Activated effector memory CD4-positive, alpha-beta T cell treated with Interleukin-2 at 50 U/mL for 16 hours (primary cell): ENCODE data around the gene DUSP5.

Source experiments
- DNase-seq: peaks from one replicate; pipeline ENCODE4 v3.0.0-alpha.2; 2020

Gene DUSP5

DNA sequence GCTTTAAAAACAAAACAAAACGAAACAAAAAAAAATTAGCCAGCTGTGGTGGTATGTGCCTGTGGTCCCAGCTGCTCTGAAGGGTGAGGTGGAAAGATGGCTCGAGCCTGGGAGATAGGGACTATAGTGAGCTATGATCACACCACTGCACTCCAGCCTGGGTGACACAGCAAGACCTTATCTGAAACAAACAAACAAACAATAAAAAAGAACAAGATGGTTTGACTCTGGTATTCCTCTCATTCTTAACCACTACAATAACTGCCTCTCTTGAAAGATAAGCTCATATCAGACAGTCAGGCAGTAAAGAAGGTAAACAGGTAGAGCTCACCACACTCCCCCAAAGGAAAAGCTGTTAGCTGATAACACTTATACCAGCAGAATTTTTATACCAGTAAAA, 14.1 kb upstream of the DUSP5 start:
- no peak for DNase-seq

DNA sequence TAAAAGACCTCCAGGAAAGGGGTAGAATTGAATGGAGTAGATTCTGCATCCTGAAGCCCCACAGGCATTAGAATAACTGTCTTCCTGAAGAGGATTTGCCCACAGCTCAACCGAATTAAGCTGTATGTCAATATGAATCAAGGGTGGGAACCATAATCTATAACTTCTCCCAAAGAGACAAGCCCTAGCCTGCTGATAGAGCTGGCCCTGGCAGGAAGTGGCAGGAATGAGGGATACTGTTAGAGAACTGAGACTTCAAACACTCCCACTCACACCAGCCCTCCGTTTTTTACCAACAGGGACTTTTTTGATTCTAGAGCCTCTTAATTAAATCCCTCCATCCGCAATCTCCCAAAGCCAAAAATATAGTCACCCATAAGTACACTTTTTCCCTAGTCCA, 12.2 kb upstream of the DUSP5 start:
- no peak for DNase-seq

DNA sequence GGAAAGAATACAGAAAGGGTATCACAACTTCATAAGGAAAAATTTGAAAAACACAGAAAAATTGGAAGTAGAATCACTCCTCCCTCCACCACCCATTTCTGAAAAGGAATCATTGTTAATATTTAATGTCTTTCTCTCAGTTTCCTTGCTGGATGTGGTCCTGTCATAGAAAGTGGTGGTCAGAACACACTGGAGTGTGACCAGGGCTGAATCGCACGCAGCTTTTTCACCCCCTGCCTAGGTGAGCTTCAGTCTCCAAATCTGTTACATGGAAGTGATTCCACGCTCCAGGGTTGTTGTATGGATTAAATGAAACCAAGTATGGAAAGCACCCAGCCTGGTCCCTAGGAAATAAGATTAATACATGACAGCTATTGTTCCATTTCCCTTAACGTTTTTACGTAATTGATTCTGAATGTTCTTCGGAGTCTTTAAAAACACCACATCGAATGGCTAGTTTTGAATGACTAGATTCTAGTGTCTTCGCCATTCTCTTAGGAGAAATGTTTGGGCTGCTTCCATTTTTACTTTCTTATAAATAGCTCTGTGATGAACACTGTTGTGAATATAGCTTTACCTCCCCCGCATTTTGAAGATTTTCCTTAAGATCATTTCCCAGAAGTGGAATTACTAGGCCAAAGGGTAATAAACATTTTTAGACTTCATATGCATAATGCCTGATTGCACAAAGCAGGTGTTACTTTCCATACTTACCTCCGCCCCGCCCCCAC, 10.9 kb upstream of the DUSP5 start:
- DNase-seq = no peak

DNA sequence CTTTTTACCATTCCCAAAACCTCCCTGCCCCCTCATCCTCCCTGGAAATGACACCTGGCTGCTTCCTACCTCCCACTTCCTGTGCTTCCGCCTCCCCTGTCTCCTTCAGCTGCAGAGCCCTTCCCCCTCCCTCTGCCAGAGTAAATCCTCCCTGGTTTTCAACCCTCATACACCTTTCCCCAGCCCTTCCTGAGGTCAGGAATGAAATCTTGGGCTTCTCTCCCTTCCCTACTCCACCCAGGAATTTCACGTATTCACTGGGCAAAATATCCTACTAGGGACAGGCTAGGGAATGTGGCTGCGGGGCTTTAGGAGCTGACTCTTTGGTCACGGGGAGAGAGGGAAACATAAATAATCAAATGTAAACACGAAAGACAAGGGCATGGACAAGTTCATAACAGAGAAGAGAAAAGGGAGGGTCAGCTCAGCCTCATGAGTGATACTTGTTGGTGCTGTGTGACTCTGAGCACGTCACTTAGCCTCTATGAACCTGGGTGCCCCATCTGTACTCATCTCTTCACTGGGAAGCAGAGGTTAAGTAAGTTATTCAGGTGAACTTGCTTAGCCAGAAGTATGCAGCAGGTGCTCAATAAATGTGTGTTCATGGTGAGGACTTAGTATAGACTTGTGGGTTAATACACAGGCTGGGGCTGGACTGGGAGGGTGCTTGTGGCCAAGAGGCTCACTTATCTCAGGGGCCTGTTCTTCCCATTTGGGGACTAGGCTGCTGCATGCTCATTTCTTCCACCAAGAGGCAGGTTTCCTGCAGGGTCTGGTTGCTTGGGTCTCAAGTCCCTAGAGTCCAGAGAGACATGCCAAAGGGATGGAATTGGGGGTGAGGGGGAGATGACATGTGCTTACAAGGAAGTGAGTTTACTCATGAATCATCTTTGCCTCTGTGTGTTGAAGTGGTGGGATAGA, 10.0 kb upstream of the DUSP5 start:
- no peak for DNase-seq

DNA sequence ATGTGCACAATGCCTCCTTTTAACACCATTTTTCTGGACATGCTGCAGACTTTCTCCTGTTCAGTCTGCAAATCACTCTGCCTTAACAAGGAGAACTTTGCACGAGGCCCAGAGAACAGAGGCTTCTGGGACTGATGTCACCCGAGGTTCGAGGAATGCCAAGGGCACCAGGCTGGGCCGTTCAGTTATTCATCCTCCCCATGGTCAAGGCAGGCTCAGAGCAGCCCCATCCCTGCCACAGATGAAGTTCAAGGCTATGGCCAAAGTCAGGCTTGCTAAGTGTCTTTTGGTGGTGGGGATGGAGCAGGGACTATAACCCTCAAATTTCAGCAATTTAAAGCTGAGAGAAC, 9.4 kb upstream of the DUSP5 start:
- DNase-seq = no peak

DNA sequence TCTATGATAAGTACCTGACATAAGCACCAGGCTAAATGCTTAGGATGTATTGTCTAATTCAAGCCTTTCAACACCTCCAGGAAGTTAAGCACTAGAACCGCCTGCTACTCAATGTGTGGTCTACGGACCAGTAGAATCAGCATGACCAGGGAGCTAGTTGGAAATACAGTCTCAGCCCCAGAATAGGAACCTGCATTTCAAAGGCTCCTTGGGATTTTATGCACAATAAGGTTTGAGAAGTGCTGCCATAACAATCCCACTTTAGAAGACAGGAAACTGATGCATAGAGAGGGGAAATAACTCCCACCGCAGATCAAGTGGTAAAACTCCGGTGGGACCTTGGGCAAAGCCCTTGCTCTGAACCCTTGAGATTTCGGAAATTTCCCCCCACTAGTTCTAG, 8.8 kb upstream of the DUSP5 start:
- no peak for DNase-seq

DNA sequence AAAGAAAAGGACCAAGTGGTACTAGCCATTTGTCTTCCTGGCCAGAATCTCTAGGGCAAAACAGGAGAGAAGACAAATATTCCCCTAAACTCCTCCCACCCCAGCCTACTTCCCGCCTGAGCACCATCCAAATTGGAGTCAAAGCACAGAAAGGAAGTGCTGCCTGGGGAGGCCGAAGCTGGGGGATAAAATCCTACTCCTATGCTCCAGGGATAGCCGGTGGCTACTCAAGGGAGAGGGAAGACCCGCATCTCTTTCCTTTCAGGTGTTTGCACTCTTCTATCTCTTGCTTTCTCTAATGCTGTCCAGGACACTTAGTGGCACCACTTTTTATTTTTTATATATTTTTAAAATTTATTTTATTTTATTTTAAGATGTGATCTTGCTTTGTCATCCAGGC, 7.1 kb upstream of the DUSP5 start:
- DNase-seq = no peak

DNA sequence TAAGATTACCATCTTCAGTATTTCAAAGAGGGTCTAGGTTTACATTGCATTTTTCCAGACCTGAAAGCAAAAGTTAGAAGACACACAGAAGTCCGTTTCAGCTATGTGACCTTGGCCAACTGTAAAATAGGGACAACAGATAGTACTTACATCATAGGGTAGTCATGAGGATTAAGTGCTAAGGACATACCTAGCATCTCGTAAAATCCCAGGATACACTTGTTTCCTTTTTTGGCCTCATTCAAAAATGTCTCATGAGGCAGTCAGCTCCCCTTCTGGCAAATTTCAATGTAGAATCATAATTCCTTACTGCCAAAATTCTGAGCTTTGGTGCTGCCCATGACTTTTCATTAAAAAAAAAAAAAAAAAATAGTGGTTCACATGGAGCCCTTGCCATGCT, 6.4 kb upstream of the DUSP5 start:
- no peak for DNase-seq

DNA sequence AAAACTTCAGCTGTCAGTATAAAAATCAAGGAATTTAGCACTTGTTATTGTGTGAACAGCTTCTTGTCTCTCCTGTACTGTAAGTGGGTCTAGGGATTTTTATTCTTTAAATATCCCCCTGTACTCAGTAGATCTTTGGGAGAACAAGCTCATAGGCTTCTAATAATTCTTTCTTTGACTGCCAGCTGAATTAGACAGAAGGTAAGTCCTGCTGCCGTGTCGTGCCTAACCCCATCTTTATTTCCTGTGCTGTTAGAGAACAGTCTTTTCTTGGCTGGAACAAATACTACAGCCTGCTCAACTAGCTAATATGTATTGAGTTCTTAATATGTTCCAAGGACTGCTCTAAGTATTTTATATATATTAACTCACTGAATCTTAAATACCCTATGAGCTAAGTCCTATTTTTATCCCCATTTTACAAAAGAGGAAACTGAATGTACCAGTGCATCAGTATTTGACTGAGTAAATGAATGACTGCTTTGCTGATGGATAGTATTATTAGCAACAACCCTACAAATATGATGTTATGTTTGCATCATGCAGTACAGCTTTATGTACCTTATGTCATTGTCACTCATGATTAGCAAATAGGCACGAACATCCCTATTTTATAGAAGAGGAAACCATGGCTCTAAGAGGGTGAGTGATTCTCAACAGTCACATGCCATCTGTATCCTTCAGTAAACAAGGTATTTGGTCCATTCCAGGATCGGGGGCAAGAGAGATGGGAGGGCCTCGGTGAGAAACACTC, 5.5 kb upstream of the DUSP5 start:
- DNase-seq = no peak

DNA sequence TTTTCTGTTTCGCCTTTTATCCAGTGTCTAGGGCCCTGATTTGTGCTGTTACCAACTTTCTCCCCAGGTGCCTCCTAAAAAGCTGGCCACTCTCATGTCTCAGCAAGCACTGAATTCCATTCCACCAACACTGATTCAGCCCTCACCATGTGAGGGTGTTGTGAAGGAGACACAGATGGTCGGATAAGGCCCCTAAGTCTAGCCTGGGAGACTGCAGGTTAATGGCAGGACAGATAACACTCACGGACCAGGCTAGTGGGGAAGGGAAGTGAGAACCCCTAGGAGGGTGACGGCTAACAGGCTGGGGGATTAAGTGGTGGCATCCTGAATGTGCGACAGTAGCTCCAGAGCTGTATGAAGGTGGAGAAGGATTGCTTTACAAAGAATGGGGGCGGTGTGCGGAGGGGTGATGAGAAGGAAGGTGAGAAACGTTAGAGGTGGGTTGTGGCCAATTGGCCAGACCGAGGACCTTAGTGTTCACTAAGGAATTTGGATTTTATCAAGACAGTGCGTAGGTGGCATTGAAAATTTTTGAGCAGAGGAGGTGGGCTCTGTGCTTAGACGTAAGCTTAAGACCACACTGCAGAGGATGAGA, 3.8 kb upstream of the DUSP5 start:
- no peak for DNase-seq

DNA sequence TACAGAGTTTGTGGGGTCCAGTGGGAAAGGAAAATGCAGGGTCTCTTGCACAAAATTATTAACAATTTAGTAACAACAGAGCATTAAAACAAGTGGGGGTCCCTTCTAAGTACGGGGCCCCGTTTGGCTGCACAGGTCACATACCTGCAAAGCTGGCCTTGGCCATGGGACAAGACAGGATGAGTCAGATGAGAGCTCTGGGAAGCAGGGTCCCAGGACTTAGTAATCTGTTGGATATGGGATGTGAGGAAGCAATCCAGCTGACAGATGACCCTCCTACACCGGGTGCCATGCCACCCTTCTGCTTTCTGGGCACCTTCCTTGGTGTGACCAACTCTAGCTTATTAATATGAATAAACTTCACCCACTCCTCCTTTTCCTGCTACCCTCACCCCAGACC, 3.2 kb upstream of the DUSP5 start:
- no peak for DNase-seq

DNA sequence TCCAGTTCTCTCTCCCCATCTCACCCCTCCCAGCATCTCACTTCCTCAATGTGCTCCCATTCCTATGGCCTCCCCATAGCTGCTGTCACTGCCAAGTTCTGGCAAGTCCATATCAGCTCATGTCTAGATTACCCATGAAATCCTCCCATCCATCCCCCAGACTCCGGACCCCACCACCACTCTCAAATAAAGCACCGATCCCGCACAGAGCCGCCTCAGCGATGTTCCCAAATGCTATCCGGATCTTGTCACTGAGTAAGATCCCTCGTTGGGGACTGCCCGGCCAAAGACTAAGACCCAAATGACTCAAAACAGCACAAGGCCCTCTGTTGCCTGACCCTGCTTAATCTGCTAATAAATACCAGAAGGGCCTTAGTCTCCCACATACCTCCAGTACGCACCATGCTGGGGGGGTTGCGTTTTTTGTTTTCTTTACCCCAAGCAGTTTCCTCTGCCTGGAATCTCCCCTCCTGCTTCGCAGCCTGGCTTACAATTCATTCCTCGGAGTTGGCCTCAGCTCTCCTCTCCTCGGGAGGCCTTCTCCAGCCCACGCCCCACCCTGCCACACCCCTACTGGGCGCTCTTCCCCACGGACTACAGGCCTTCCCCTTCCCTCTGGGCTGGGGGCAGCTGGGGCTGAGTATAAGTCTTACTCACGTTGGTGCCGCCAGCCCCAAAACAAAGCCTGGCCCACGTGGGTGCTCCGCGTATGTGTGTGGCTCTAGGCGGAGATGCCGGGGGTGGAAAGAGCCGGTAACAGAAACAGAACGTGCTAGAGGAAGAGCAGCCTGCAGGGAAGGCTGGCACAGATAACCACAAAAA, 1.8 kb upstream of the DUSP5 start:
- peak; percentile 35 for DNase-seq

DNA sequence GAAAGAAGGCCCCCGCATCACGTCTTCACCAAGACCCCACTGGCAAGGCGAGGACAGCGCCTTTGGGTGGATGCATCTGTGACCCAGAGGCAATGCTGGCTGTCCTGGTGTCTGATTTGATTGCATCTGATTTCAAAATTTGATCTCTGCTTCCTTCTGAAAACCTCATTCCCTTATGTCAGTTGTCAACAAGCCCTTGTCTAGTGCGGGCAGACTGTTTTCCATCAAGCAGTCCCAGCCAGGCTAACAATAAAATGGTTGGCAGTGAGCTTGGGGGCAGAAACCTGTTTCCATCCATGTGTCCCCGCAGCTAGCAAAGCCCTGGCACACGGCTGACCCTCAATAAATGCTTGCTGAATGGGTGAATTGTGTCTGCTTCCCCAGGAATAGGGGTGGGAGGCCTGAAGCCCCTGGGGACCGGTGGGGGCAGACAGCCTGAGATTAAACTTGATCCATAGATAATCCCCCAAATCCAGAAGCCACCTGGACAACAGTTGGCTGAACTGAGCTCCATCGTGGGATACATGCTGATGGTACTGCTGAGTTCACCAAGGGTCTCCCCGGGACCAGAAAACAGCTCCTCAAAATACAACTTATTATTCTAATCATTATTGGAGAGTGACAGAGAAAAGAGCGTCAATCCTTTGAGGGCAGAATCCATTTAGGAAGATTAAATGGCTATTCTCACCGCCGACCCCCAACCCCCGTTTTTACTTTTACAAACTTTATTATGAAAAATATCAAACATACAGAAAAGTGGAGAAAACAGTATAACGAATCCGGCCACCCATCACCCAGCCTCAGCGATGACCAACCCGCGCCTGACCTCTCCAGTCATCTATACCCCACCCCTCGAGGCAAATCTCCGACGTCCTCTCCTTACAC, 912 bp upstream of the DUSP5 start:
- DNase-seq = no peak

DNA sequence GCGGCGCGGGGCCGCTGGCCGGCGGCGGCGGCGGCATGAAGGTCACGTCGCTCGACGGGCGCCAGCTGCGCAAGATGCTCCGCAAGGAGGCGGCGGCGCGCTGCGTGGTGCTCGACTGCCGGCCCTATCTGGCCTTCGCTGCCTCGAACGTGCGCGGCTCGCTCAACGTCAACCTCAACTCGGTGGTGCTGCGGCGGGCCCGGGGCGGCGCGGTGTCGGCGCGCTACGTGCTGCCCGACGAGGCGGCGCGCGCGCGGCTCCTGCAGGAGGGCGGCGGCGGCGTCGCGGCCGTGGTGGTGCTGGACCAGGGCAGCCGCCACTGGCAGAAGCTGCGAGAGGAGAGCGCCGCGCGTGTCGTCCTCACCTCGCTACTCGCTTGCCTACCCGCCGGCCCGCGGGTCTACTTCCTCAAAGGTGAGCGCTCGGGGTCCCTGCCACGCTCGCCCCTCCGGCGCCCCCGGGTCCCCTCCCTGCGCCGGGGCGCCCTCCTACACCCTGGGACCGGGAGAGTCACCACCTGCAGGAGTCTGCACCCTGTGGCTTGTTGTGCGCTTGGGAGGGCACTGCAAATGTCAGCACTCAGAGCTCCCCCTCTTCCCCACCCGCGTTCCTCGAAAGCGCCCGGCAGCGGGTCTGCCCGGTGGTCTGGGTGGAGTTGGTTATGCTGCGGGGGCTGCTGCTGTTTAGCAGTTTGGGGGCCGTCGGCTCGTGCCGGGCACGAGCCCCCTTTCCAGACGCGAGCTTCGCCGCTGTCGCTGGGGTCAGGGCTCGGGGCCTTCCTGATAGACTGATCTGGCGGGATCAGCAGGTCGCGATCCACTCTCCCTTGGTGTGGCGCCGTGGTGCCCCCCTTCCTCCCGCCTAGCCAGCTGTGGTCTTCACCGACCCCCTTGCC, 627 bp downstream of the DUSP5 start:
- DNase-seq = peak; percentile 53

DNA sequence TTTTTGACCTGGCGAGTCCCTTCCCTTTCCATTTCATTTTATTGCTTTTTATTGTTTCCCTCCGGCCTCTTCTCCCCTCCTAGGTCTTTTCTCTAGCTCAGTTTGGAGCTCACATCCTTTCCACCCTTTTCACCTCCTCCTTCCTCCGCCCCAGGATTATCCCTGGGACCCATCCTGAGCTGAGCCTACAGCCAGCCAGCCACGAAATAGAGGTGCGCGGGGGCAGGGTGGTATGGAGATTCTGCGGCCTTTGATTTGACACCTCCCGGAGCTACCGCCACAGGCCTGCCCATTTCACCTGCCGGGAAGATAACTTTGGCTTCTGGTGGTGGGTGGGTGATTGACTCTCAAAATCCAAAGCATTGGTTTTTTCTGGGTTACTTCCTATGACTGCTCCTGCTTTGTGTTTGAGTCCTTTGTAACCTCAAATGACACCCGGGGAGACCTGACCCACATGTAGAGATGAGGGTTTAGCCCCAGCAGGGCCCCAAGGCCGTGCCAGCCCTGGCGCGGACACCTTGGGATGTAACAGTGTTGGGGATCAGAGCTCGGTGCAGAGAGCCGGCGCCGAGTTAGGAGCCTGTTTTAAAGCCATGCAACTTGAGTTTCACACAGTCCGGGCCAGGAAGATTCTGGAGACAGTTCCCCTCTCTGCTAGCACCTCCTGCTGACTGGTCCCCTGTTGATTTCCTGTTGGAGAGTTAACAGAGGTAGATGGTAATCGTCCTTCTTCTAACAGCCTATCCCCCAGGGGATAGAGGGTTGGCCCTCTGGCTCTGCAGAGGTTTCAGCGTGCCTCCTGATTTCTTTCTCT, 1.5 kb downstream of the DUSP5 start:
- peak; percentile 48 for DNase-seq

DNA sequence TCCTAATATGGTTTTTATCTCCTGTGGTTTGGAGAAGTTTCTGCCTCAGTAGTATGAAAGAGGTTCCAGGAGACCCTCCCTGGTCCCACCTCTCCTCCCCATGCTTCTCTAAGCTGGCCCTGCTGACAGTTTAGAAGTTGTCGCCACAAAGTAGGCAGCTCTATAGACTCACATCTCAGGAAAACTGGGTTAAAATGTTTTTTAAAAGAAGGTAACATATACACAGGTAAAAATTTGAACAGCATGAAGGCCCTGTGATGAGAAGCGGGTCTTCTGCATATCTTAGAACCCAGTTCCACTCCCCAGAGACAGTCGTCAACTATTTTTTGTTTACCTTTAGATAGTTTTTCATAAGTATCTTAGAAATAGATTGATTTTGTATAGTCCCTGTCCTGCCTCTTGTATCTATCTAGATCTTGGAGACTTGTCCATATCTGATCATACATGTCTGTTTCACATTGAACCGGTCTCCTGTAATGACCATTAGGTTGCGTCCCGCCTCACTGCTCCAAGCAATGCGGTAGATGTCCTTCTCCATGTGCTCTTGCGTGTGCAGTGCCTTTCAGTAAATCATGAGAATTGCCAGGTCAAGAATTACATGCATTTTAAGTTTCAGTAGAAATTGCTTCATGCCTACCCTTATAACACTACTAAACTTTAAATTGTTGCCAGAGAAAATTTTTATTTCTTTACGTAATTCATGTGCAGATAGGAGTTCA, 2.2 kb downstream of the DUSP5 start:
- DNase-seq = no peak

DNA sequence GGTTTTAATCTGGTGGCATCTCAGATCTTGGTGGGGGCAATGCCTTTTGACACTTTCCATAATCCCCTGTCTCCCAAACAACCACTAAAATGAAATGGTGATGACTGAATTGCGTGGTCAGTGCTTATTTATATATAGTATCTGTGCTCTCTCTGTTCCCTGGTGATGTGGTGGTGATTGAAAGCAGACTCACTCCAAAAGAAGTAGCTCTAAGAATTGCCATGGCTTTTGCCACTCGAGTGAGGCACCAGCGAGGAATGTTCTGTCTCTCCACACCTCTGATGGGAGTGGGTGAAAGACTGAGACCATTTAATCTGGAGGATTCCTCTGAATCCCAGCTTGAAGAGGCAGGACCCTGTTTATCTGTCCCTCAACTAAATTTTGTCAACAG, 2.8 kb downstream of the DUSP5 start:
- no peak for DNase-seq

DNA sequence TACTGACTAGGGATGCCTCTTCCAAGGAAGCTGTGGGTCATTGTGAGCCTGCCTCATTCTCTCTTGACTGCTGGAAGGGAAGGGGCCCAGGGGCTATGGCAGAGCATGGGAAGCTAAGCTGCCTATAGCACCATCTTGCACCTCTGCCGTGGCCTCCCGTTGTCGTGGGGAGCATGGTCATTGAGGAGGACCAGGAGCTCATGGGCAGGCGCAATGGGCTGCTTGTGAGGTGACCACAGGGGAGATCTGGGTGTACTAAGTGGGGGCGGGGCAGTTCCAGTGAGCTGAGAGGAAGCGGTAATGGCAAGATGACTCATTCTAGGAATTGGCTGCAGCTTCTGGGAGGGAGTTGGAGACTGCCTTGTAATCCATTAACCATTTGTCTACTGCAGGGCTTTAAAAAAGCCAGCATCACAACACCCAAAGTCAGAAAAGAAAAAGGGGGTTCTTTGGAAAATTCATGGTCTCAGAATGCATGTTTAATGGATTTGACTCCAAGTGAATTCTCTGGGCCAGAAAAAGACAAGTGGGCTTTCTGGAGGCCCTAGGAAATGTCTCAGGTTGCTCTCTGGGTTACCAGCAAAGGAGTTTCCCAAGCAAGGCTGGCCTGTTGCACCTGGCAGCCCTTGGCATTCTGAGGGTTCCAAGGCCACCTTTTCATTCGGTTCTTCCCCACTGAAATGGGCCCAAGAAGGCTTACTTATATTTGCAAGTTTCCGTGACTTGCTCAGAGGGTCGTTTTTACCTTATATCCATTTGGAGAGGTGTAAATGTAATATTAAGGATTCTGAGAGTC, 3.6 kb downstream of the DUSP5 start:
- DNase-seq = peak; percentile 59
